Neural cell (in vitro differentiated cells): ENCODE data around the gene TSPAN1.

Experiments
- EP300 ChIP-seq: fragments of 450-650 bp; conservative IDR thresholded peaks from 2 replicates; pipeline ENCODE4 v1.6.1; 2014; ENCODE audit warnings: antibody characterized with exemption, mild to moderate bottlenecking, moderate library complexity; ENCODE audit not compliant: poor library complexity, severe bottlenecking
- EZH2 ChIP-seq: fragments of 200-600, 300-800 bp; shearing (Covaris generic), sonication (generic); IDR thresholded peaks from 2 replicates; pipeline ENCODE4 v1.6.1; 2014; ENCODE audit warnings: antibody characterized with exemption, low read length, borderline replicate concordance, mild to moderate bottlenecking; ENCODE audit not compliant: insufficient read depth, poor library complexity, severe bottlenecking
- MXI1 ChIP-seq: fragments of 450-650 bp; conservative IDR thresholded peaks from 2 replicates; pipeline ENCODE4 v1.6.1; 2014; ENCODE audit warnings: antibody characterized with exemption, mild to moderate bottlenecking; ENCODE audit not compliant: poor library complexity, severe bottlenecking
- POLR2AphosphoS5 ChIP-seq: IDR thresholded peaks from 2 replicates; pipeline ENCODE4 v1.6.1; 2012
- RAD21 ChIP-seq: fragments of 450-650 bp; conservative IDR thresholded peaks from 2 replicates; pipeline ENCODE4 v1.6.1; 2014; ENCODE audit warnings: antibody characterized with exemption, mild to moderate bottlenecking, moderate library complexity
- TAF1 ChIP-seq: IDR thresholded peaks from 2 replicates; pipeline ENCODE4 v1.6.1; 2012; ENCODE audit warnings: low read depth
- TF ChIP-seq, protein P1 (sequence below): fragments of 450-650 bp; IDR thresholded peaks from 2 replicates; pipeline ENCODE4 v1.5.1; 2014; ENCODE audit warnings: antibody characterized with exemption, mild to moderate bottlenecking, moderate library complexity; ENCODE audit not compliant: poor library complexity, severe bottlenecking

DNA sequence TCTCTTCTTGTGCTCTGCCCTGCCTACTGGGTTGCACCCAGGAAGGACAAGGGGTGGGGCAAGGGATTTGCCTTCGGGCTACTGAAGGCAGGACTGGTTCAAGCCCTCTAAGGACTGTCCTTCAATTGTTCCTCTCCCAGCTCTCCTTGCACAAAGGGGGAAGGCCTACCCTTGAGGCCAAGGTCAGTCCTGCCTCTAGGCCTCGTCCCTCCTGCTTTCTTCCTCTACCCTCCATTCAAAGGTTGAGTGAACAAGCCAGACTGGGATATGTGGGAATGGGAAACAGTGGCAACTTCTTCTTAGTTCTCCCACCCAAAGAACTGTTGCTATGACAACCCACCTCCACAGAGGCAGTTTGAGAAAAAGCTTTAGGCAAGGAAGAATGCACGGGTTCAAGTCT, 30.9 kb downstream of the TSPAN1 start:
- TF ChIP-seq RAD21 (no peak), TAF1 (no peak), POLR2AphosphoS5 (no peak), EZH2 (no peak), EP300 (no peak), MXI1 (no peak)
- TF ChIP-seq, protein P1, sequence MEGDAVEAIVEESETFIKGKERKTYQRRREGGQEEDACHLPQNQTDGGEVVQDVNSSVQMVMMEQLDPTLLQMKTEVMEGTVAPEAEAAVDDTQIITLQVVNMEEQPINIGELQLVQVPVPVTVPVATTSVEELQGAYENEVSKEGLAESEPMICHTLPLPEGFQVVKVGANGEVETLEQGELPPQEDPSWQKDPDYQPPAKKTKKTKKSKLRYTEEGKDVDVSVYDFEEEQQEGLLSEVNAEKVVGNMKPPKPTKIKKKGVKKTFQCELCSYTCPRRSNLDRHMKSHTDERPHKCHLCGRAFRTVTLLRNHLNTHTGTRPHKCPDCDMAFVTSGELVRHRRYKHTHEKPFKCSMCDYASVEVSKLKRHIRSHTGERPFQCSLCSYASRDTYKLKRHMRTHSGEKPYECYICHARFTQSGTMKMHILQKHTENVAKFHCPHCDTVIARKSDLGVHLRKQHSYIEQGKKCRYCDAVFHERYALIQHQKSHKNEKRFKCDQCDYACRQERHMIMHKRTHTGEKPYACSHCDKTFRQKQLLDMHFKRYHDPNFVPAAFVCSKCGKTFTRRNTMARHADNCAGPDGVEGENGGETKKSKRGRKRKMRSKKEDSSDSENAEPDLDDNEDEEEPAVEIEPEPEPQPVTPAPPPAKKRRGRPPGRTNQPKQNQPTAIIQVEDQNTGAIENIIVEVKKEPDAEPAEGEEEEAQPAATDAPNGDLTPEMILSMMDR = no peak
